Stimulated activated CD8-positive, alpha-beta memory T cell treated with anti-CD3 and anti-CD28 coated beads, Interleukin-2, amount 100 ng/mL, for 1 hour (primary cell): Measurements from ENCODE around the gene DNAH1.

Experiments
- DNase-seq, 2 donors: peaks; one replicate each; pipeline ENCODE4 v3.0.0-alpha.2; 2020; ENCODE audit warnings: low read depth in 2 of 2

DNAH1 gene

DNA sequence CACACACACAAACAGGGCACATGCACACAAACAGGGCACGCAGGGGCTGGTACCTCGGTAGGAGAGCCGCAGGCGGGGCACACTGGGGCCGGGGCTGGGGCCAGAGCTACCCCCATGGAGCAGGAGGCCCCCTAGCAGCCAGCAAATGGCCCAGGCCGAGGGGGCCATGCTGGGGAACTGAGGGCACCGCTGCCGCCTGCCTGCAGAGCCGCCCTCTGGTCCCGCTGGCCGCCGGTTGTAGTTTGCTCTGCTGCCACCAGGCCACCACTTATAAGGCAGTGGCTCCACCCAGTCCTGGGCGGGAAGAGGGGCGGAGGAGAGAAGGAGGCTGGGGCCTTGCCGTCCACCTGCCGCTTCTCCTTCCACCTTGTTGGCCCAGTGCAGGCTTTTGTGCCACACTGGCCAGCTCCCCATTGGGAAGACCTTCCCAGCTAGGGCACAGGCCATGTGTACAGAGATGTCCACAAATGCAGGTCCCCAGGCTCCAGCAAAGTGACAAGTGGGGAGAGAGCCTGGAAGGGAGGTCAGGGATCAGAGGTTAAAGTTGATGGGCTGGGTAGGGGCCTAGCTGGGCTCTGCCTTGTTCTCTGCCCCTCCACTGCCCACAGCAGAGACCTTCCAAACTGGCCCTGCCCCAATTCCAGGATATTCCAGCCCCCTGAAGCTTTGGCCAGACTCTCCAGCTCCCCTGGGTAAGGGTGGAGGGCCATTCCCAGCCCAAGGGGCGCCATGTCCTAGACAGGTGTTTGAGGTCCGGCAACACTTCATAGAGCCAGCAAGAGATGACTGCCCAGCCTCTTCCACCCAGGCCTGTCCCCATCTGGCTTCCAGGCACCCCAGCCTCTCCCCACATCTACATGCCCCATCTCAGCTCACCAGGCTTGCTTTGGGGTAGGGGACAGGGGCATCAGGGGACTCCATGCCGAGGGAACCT, 129.0 kb downstream of the DNAH1 start, which contains the start of gene SEMA3G:
SEMA3G (minus strand) TSS at position 244 of the 934 bp plus-strand sequence; CDS start at position 168, 76 bp downstream.
- peak; percentile 19 to 49 for DNase-seq

DNA sequence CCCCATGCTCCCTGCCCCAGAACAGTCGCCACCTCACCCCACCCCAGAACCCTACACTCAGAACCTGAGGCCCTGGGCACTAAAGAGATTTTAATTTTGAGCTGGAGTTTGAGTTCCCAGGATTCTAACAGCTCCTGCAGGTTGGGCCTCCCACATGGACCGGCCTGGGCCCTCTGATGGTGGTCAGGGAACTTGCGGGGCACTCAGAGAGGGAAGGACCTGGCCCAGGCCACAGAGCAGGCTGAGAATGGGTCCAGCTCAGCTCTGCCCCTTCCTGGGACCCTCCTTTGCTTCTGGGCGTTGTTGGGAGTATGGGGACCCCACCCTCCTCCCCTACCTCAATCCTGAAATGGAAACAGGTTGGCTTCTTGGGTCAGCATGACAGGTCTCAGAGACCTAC, 129.9 kb downstream of the DNAH1 start:
- DNase-seq, result no peak

DNA sequence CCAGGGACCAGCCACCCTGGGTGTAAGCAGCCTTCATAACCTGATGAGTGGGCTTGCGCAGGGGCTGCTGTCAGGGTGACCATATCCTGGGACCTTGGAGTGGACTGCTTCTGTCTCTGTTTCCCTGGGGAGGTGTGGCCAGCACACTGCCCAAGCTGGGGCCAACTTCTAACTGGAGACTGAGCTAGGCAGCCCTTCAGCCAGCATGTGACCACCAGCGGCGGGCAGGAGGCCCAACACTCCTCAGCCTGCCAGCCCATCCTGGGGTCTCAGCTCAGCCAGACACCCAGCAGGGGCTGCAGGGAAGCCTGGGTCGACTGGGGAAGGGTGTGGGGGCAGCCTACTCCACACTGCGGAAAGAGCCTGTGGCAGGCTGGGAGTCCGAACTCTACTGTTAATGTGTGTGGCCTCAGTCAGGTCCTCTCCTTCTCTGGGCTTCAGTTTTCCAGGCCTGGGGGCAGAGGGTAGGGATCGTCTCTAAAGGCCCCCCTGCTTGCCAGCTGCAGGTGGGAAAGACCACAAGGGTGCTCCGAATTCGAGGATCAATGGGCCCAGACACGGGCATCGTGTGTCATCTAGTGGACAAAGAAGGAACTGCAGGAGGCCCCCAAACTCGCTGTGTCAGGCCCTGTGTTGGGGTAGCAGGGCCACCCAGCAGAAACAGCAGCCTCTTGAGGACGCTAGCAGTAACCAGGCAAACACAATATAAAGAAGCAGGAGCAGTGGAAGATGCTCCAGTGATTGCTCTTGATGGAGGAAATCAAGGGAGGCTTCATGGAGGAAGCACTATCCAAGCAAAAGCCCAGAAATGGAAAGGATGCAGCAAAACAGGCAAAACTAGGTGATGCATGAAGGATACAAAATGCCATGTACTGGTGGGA, 130.8 kb downstream of the DNAH1 start:
- DNase-seq, result peak; percentile 47 to 54

DNA sequence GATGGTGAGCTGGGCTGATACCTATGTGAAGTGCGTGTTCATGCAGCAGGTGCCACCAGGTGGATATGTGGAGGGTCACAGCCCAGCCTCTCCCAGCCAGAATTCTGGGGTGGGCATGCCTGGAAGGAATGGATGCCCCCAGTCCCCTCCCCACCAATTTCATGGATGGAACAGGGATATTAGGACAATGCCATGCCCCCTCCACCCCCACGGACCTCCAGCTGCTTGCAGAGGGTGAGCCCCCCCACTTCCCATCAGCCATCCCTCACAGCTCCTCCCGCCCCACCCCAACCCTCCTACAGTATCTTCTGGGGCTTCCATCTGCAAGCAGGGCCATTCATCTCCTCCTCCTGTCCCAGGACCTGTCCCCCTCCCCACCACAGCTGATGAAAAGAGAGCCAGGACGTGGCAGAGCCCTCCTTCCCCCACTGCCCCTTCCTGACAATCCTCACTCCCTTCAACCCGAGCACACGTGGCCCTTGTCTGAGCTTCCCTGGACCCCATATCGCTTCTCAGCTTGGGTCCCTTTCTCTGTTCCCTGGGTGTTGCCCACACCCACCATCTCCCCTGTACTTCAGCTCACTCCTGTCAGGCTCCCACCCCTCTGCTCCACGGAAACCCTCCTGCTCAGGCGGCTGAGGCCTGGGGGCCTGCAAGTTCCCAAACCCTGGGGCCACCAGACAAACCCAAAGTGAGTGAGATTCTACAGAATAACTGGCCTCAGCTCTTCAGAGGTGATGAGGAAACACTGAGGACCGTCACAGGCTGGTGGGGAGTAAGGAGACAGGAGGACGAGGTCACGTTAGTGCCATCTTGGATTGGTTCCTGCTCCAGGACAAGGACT, 131.6 kb downstream of the DNAH1 start:
- no peak for DNase-seq
